Stimulated activated CD4-positive, alpha-beta T cell treated with anti-CD3 and anti-CD28 coated beads, Interleukin-15, amount 100 ng/mL, for 24 hours (primary cell): Measurements from ENCODE around the gene KBTBD2.
"Not testable (repeated sequence)": the region's sequence is repeated elsewhere in the genome, so short reads cannot be mapped to it uniquely, and the experiment has no call there.

Experiments
- DNase-seq: peaks from one replicate; pipeline ENCODE4 v3.0.0-alpha.2; 2020

The KBTBD2 gene

GRCh38 chr7:32848655-32849054, 42.9 kb downstream of the KBTBD2 start:
- not testable (repeated sequence) for DNase-seq

GRCh38 chr7:32846630-32847225, 44.8 kb downstream of the KBTBD2 start:
- DNase-seq, result peak; percentile 92

GRCh38 chr7:32844748-32845147, 46.8 kb downstream of the KBTBD2 start:
- DNase-seq, result not testable (repeated sequence)

GRCh38 chr7:32843763-32844162, 47.8 kb downstream of the KBTBD2 start:
- DNase-seq, result not testable (repeated sequence)

GRCh38 chr7:32839846-32840245, 51.7 kb downstream of the KBTBD2 start:
- not testable (repeated sequence) for DNase-seq

- DNase-seq, result peak; percentile 9
Measured at GRCh38 chr7:32828996-32829752, 62.4 kb downstream of the KBTBD2 start.
